Measurements from ENCODE around the gene FCRL4. TPM values are rescaled to one million over a fixed set of nuclear protein-coding genes. Genes with fewer than 3 reads are reported as not detected.

The FCRL4 gene
- total and polyA plus RNA-seq, 2 donors (not counting 1 experiment from before 2014, with no cell fraction given), result 0.09 to 0.30 TPM

DNA sequence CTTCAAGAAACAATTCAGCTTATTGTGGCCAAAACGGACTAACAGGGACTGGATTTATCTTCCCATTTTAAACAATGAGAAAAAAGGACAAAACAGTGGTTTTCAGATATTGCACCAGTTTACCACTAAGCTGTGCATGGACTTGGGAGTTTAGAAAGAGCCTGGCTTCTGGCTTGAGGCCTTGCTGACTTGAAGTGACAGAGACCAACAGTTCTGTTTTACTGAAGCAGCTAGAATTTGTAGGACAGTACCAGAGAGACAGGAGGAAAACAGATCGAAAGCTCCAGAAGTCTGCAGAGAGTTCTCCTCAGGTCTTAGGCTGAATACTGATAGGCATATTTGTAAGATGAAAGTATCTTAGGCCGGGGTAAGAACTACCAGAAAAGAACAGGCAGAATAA, 20.5 kb downstream of the FCRL4 start:
- H3K4me2 ChIP-seq (replicated peaks; ENCODE audit: low read depth, low read length, poor library complexity, severe bottlenecking), result peak overlapping the region; percentile 44
- ChIA-PET CTCF (interaction anchor here (0.7 to 10.8 kb wide), 13 partner anchors 7 to 544 kb away, joined by 3 to 162 read pairs (median 7); no protein-coding TSS in a partner anchor), POLR2A (interaction anchor here (0.7 kb wide), 1 partner anchor 39 kb away, joined by 3 read pairs; no protein-coding TSS in a partner anchor)
- H3K9me3 Mint-ChIP-seq (ENCODE audit: insufficient read depth), result no peaks in the 10 kb centered on the region
- peaks cover 50 to 53% of the 10 kb centered on the region in 2 donors for H3K4me1 ChIP-seq (ENCODE audit: control insufficient read depth in 2 of 2, insufficient read depth in 2 of 2, low read length in 2 of 2)
- H3K79me2 ChIP-seq (ENCODE audit: control insufficient read depth, insufficient read depth, low read length), result no peaks in the 10 kb centered on the region
- no peaks in the 10 kb centered on the region for H3K27me3 ChIP-seq (replicated peaks in 1 of 4; ENCODE audit: control extremely low read depth in 1 of 4, control insufficient read depth in 3 of 4, insufficient read depth in 4 of 4, low read length in 3 of 4)
- H3K27ac ChIP-seq (ENCODE audit: low read length in 2 of 2), result no peak overlapping the region
- H3K9me3 ChIP-seq (ENCODE audit: control extremely low read depth in 1 of 3, control insufficient read depth in 2 of 3, insufficient read depth in 1 of 3, low read length in 2 of 3), result no peaks in the 10 kb centered on the region
- TF ChIP-seq CTCF (IDR thresholded peaks at IDR 0.05) (no peak), EZH2 (IDR thresholded peaks at IDR 0.05; ENCODE audit: borderline replicate concordance, insufficient read depth, low read depth, low read length, poor library complexity, severe bottlenecking) (no peak)
- no peak overlapping the region for H3K27ac Mint-ChIP-seq
- H3K4me3 ChIP-seq (ENCODE audit: control extremely low read depth in 1 of 5, extremely low read depth in 1 of 5, insufficient read depth in 1 of 5, low read depth in 2 of 5, low read length in 4 of 5), result no peak overlapping the region
- intact Hi-C loops (cut with micrococcal nuclease), result no loop called here
- ATAC-seq (ENCODE audit: low read depth), result no peak
- H4K20me1 ChIP-seq (ENCODE audit: control insufficient read depth, insufficient read depth, low read length, poor library complexity, severe bottlenecking), result no peaks in the 10 kb centered on the region
- DNase-seq, result no peak
- WGBS (ENCODE audit: insufficient coverage), result 100% methylated on average over 1 of the region's 3 CpGs
- peaks cover 62% of the 10 kb centered on the region for H3K4me1 Mint-ChIP-seq
- no peak overlapping the region for H2AFZ ChIP-seq (ENCODE audit: insufficient read depth, low read depth, low read length, poor library complexity, severe bottlenecking)
- H3K4me3 Mint-ChIP-seq, result no peak overlapping the region
- no peaks in the 10 kb centered on the region for H3K36me3 ChIP-seq (replicated peaks in 1 of 2; ENCODE audit: control extremely low read depth in 1 of 2, control insufficient read depth in 1 of 2, extremely low read depth in 1 of 2, insufficient read depth in 2 of 2, low read length in 1 of 2)
- no peak overlapping the region for H3K9ac ChIP-seq (ENCODE audit: low read length)
- H3K27me3 Mint-ChIP-seq, result no peaks in the 10 kb centered on the region

- Histone ChIP-seq H3K27me3 (replicated peaks in 1 of 4; ENCODE audit: control extremely low read depth in 1 of 4, control insufficient read depth in 3 of 4, insufficient read depth in 4 of 4, low read length in 3 of 4) (no peaks in the 10 kb centered on the region), H2AFZ (ENCODE audit: insufficient read depth, low read depth, low read length, poor library complexity, severe bottlenecking) (no peak overlapping the region), H3K4me1 (ENCODE audit: control insufficient read depth in 2 of 2, insufficient read depth in 2 of 2, low read length in 2 of 2) (peaks cover 37% of the 10 kb centered on the region in 2 donors), H3K79me2 (ENCODE audit: control insufficient read depth, insufficient read depth, low read length) (no peaks in the 10 kb centered on the region), H3K4me2 (replicated peaks; ENCODE audit: low read depth, low read length, poor library complexity, severe bottlenecking) (peak overlapping the region; percentile 44), H3K9ac (ENCODE audit: low read length) (no peak overlapping the region), H4K20me1 (ENCODE audit: control insufficient read depth, insufficient read depth, low read length, poor library complexity, severe bottlenecking) (no peaks in the 10 kb centered on the region), H3K27ac (ENCODE audit: low read length in 2 of 2) (no peak overlapping the region), H3K36me3 (replicated peaks in 1 of 2; ENCODE audit: control extremely low read depth in 1 of 2, control insufficient read depth in 1 of 2, extremely low read depth in 1 of 2, insufficient read depth in 2 of 2, low read length in 1 of 2) (no peaks in the 10 kb centered on the region), H3K9me3 (ENCODE audit: control extremely low read depth in 1 of 3, control insufficient read depth in 2 of 3, insufficient read depth in 1 of 3, low read length in 2 of 3) (no peaks in the 10 kb centered on the region), H3K4me3 (ENCODE audit: control extremely low read depth in 1 of 5, extremely low read depth in 1 of 5, insufficient read depth in 1 of 5, low read depth in 2 of 5, low read length in 4 of 5) (peak overlapping the region in 1 of 5 experiments; percentile 17)
- ChIA-PET CTCF (interaction anchor here (0.9 to 10.8 kb wide), 8 partner anchors 9 to 373 kb away, joined by 3 to 162 read pairs (median 5); no protein-coding TSS in a partner anchor), POLR2A (interaction anchor here (0.5 kb wide), 1 partner anchor 8 kb away, joined by 4 read pairs; no protein-coding TSS in a partner anchor)
- TF ChIP-seq CTCF (IDR thresholded peaks at IDR 0.05), result no peak
- no peak for TF ChIP-seq EZH2 (IDR thresholded peaks at IDR 0.05; ENCODE audit: borderline replicate concordance, insufficient read depth, low read depth, low read length, poor library complexity, severe bottlenecking)
- Mint-ChIP-seq H3K27me3 (no peaks in the 10 kb centered on the region), H3K27ac (peak overlapping the region; percentile 3), H3K4me1 (peaks cover 47% of the 10 kb centered on the region), H3K4me3 (peak overlapping the region; percentile 35), H3K9me3 (ENCODE audit: insufficient read depth) (no peaks in the 10 kb centered on the region)
- no CpG with 5 or more reads among the region's 2 CpGs for WGBS (ENCODE audit: insufficient coverage)
- peak; percentile 57 for DNase-seq
- intact Hi-C loops (cut with micrococcal nuclease), result loop anchor here (1.0 kb wide), 1 partner anchor 9 kb away; no protein-coding TSS in a partner anchor
- peak; percentile 69 for ATAC-seq (ENCODE audit: low read depth)
Observed at GRCh38 chr1:157575744-157576143, 22.1 kb downstream of the FCRL4 start.

Measured in B cell (primary cell).